ENCODE data around the gene UBQLN4.

Gene UBQLN4

DNA sequence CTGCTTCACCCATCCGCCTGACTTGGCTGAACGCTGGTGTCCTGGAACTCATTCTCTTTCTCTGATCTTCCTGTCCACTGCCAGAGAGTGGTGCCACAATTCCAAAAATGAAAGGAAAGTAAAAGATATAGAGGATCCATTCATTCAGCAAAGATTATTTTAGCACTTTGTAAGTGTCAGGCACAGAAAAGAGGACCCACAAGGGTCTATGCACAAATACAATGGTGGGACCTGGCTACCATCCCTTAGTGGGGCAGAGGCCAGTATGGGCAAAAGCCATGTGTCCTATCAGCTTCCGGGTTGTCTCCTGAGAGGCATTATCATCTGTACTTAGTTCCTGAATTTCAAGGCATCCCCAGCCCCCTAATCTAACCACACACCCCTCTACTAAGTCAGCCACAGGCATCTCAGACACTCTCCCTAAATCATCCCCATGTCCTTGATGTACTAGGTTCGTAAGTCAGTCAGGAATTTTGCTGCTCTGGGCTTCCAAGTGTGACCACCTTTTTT lies 51.9 kb downstream of the UBQLN4 start:
- H3K9ac ChIP-seq (ENCODE audit: low read depth, low read length): no peak overlapping the region

GRCh38 chr1:156001021-156001661 lies 52.5 kb downstream of the UBQLN4 start:
- no peak overlapping the region for H3K9ac ChIP-seq (ENCODE audit: low read depth, low read length)
- peaks cover 2% of the 10 kb centered on the region for H3K4me1 ChIP-seq (ENCODE audit: control insufficient read depth, insufficient read depth, low read length)
- H3K4me3 ChIP-seq (ENCODE audit: low read depth, low read length): no peak overlapping the region
- H3K9me3 ChIP-seq (ENCODE audit: control insufficient read depth, insufficient read depth, low read length): no peaks in the 10 kb centered on the region
- H3K27me3 ChIP-seq (ENCODE audit: control insufficient read depth, insufficient read depth, low read length): no peaks in the 10 kb centered on the region
- no peaks in the 10 kb centered on the region for H3K36me3 ChIP-seq (ENCODE audit: control insufficient read depth, insufficient read depth, low read length)

More for the DNA sequence above, 51.9 kb downstream of the UBQLN4 start:
- H3K9me3 ChIP-seq (ENCODE audit: control insufficient read depth, insufficient read depth, low read length): no peaks in the 10 kb centered on the region
- H3K4me1 ChIP-seq (ENCODE audit: control insufficient read depth, insufficient read depth, low read length): peaks cover 2% of the 10 kb centered on the region
- no peak overlapping the region for H3K4me3 ChIP-seq (ENCODE audit: low read depth, low read length)
- no peaks in the 10 kb centered on the region for H3K27me3 ChIP-seq (ENCODE audit: control insufficient read depth, insufficient read depth, low read length)
- no peaks in the 10 kb centered on the region for H3K36me3 ChIP-seq (ENCODE audit: control insufficient read depth, insufficient read depth, low read length)

DNA sequence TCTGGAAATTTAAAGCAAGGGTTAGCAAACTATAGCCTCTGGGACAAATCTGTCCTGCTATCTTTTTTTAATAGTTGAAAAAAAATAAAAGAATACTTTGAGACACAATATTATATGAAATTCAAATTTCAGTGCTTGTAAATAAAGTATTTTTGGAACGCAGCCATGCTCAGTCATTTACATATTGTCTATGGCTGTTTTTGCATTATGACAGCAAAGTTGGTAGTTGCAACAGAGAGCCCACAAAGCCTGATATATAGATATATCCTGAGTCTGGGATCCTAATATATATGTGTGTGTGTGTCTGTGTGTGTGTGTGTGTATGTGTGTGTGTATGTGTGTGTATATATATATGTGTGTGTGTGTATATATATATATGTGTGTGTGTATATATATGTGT lies 53.6 kb downstream of the UBQLN4 start:
- no peaks in the 10 kb centered on the region for H3K9me3 ChIP-seq (ENCODE audit: control insufficient read depth, insufficient read depth, low read length)
- H3K4me1 ChIP-seq (ENCODE audit: control insufficient read depth, insufficient read depth, low read length): peaks cover 2% of the 10 kb centered on the region
- H3K4me3 ChIP-seq (ENCODE audit: low read depth, low read length): no peak overlapping the region

GRCh38 chr1:155996166-155996565 lies 57.4 kb downstream of the UBQLN4 start:
- Histone ChIP-seq H3K4me1 (ENCODE audit: control insufficient read depth, insufficient read depth, low read length) (no peaks in the 10 kb centered on the region), H3K36me3 (ENCODE audit: control insufficient read depth, insufficient read depth, low read length) (no peaks in the 10 kb centered on the region), H3K9ac (ENCODE audit: low read depth, low read length) (no peak overlapping the region), H3K9me3 (ENCODE audit: control insufficient read depth, insufficient read depth, low read length) (no peaks in the 10 kb centered on the region), H3K27me3 (ENCODE audit: control insufficient read depth, insufficient read depth, low read length) (no peaks in the 10 kb centered on the region), H3K4me3 (ENCODE audit: low read depth, low read length) (no peak overlapping the region)

More for the DNA sequence above, 53.6 kb downstream of the UBQLN4 start:
- no peak overlapping the region for H3K9ac ChIP-seq (ENCODE audit: low read depth, low read length)
- H3K27me3 ChIP-seq (ENCODE audit: control insufficient read depth, insufficient read depth, low read length): no peaks in the 10 kb centered on the region
- no peaks in the 10 kb centered on the region for H3K36me3 ChIP-seq (ENCODE audit: control insufficient read depth, insufficient read depth, low read length)

GRCh38 chr1:155993595-155993994 lies 60.0 kb downstream of the UBQLN4 start:
- no peak overlapping the region for H3K9ac ChIP-seq (ENCODE audit: low read depth, low read length)
- no peaks in the 10 kb centered on the region for H3K27me3 ChIP-seq (ENCODE audit: control insufficient read depth, insufficient read depth, low read length)
- H3K4me3 ChIP-seq (ENCODE audit: low read depth, low read length): no peak overlapping the region
- no peaks in the 10 kb centered on the region for H3K9me3 ChIP-seq (ENCODE audit: control insufficient read depth, insufficient read depth, low read length)
- H3K4me1 ChIP-seq (ENCODE audit: control insufficient read depth, insufficient read depth, low read length): peaks cover 5% of the 10 kb centered on the region
- no peaks in the 10 kb centered on the region for H3K36me3 ChIP-seq (ENCODE audit: control insufficient read depth, insufficient read depth, low read length)

DNA sequence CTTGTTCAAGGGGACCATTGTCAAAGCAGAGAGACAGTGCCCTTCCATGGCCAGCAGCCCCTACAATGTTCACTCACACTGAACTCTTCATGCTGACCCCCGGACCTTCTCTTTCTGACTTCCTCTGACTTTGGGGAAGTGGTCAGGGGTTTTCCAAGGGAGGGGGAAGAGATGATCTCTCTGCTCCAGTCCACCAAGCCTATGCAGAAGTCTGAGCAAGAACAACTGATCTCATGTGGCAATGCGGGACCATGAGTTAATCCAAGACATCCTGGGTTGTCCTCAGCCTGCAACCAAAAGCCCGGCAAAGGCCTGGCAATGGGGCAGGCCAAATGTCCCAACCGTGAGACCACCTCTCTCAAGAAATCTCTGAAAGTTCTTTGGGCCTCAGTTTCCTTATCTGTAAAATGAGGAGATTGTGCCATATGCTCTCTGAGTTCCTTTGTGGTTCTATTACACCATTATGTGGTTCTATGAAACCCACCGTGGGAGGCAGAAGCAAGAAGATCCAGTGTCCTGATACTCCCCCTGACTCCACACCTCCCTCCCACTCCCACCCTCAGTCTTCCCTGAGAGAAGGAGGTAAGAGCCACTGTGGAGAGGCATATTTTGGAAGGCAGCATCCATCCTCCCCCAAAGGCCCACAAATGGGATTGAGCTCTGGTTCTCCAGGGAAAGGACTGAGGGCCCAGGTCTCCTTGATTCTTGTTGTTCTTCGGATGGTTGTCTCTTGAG lies 63.4 kb downstream of the UBQLN4 start:
- peaks cover 5% of the 10 kb centered on the region for H3K4me1 ChIP-seq (ENCODE audit: control insufficient read depth, insufficient read depth, low read length)
- no peak overlapping the region for H3K4me3 ChIP-seq (ENCODE audit: low read depth, low read length)
- no peaks in the 10 kb centered on the region for H3K9me3 ChIP-seq (ENCODE audit: control insufficient read depth, insufficient read depth, low read length)
- no peaks in the 10 kb centered on the region for H3K36me3 ChIP-seq (ENCODE audit: control insufficient read depth, insufficient read depth, low read length)
- no peak overlapping the region for H3K9ac ChIP-seq (ENCODE audit: low read depth, low read length)
- H3K27me3 ChIP-seq (ENCODE audit: control insufficient read depth, insufficient read depth, low read length): no peaks in the 10 kb centered on the region

DNA sequence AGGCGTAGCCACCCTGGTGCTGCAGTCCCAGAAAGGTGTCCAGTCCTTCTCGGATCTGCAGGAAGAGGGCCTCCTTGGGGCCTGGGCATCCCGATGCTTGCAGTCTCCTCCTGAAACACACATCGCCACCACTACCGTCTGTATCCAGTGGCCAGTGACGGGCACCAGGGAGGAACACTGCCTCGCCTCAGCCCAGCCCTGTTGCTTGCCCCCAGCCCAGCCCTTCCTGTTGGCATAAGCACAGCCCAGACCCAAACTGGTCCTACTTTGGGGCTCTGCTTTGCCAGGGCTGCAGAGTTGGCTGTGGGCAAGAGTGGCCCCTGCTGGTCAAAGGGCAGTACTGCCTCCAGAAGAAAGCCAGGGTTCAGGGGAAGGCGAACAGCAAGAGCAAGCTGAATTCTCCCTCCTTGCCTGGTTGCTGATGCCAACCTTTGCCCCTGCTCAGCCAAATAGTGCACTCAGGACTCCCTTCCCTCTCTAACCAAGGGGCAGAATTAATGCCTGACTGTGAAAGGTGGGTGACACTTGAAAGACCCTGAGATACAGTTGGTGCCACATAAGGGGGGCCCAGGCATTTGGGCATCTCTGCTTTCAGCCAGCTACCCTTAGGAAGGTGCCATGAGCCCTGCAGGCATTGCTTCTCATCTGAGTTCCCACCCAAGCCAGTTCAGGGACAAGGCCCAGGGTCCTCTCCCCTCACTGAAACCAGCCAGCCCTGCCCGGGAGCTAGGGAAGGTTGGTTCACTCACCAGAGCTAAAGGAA lies 64.2 kb downstream of the UBQLN4 start:
- H3K27me3 ChIP-seq (ENCODE audit: control insufficient read depth, insufficient read depth, low read length): no peaks in the 10 kb centered on the region
- peak overlapping the region; percentile 9 for H3K4me3 ChIP-seq (ENCODE audit: low read depth, low read length)
- H3K9ac ChIP-seq (ENCODE audit: low read depth, low read length): no peak overlapping the region
- peaks cover 8% of the 10 kb centered on the region for H3K4me1 ChIP-seq (ENCODE audit: control insufficient read depth, insufficient read depth, low read length)
- no peaks in the 10 kb centered on the region for H3K36me3 ChIP-seq (ENCODE audit: control insufficient read depth, insufficient read depth, low read length)
- no peaks in the 10 kb centered on the region for H3K9me3 ChIP-seq (ENCODE audit: control insufficient read depth, insufficient read depth, low read length)

Data from iPS-15b (cell line).